D721Med (cell line): Measurements from ENCODE around the gene KIF2A.
A peak's percentile ranks its signal among the peaks of the same experiment; 100 is the strongest.

ENCODE experiments used
- DNase-seq: peaks from one replicate; pipeline ENCODE4 v3.0.0; 2011; ENCODE audit warnings: low spot score; ENCODE audit not compliant: insufficient read length
- FAIRE-seq: peaks from 2 replicates; lab custom pipeline; 2011; peaks lifted over from hg19 to GRCh38; lab: Jason Lieb, UNC
- CTCF ChIP-seq: IDR thresholded peaks from 2 replicates; pipeline ENCODE4 v1.5.1; 2012; ENCODE audit warnings: mild to moderate bottlenecking, control low read depth; ENCODE audit not compliant: insufficient read depth; ENCODE audit errors: missing control alignments

KIF2A gene

GRCh38 chr5:62306323-62306895 lies 403 bp downstream of the KIF2A start:
- peak; percentile 44 for DNase-seq
- FAIRE-seq, result no peak

DNA sequence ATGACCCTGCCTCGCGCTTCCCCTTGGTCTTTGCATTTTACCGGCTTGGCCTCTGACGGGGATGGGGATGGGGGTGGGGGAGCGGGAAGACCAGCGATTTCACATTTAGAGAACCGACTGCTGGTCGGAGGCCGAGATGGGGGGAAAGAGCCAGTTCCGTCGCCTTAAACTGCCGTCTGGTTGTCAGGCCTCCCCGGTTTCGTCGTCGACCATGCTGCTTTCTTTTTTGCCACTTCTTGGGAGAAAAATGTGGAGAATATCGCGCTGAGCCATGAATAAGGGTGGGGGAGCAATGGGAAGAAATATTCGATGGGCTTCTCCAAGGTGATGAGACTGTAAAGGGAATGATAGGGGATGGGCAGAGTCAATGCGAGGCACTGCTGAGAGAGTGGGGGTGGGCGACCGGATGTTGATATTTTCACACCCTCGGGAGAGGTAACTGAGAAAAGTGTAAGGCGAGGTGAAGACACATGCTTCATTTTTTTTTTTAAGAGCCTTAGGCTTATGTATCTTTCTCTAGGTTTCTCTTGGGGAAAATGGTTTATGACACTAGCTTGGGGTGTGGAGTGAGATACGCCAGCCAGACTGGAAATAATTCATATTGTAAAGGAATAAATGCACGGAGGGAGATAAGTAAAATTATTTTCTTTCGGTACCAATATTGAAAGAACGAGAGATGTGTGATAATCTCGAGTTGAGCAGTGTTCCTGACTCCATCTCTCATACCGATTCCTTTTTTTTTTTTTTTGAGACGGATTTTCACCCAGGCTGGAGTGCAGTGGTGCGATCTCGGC lies 1.1 kb downstream of the KIF2A start:
- DNase-seq, result no peak
- no peak for FAIRE-seq
- TF ChIP-seq CTCF, result no peak

More at GRCh38 chr5:62306323-62306895, 403 bp downstream of the KIF2A start:
- no peak for TF ChIP-seq CTCF

DNA sequence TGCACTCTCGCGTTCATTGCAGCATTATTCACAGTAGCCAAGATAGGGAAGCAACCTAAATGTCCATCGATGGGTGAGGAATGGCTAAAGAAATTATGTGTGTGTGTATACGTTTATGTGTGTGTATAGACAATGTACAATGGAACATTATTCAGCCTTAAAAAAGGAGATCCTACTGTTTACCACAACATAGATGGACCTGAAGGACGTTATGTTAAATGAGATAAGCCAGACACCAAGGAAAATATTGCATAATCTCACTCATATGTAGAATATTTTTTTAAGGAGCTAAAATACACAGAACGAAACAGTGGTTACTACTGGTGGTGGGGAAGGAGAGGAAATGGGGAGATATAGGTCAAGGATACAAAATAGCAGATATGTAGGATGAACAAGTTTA lies 2.4 kb downstream of the KIF2A start:
- DNase-seq (no peak), FAIRE-seq (peak; percentile 61)
- no peak for TF ChIP-seq CTCF

GRCh38 chr5:62309107-62309506 lies 3.1 kb downstream of the KIF2A start:
- FAIRE-seq, result no peak
- TF ChIP-seq CTCF, result no peak
- DNase-seq, result no peak

DNA sequence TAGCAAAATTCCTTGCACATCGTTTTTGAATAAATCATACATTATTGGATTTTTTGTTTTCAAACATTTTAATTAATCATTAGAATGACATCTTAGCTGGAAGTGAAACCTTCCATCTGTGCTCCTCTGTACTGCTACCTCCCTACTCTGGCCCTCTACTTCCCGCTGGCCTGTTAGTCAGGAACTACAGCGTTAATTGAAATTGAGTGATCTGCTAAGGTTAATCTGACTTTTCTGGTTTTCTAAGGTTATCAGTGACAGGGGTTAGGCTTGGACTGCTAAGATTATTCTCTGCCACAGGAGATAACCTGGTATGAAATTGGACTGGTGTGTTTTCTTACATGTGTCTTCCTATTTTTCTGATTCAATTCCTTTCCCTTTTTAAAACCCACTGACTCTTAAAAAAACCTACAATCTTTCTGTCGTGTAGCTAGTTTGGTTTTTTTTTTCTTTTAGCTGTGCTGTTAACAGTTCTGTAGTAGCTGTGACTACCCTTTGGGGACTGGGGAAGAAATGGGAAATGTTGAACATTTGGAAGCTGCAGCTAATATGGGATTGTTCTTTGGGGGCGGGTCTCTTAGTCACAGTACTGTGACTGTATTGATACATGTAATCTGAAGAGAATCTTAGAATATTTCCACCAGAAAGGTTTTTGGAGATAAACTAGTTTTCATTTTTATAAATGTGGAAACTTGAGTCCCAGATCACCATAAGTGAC lies 4.6 kb downstream of the KIF2A start:
- no peak for FAIRE-seq
- DNase-seq, result no peak

DNA sequence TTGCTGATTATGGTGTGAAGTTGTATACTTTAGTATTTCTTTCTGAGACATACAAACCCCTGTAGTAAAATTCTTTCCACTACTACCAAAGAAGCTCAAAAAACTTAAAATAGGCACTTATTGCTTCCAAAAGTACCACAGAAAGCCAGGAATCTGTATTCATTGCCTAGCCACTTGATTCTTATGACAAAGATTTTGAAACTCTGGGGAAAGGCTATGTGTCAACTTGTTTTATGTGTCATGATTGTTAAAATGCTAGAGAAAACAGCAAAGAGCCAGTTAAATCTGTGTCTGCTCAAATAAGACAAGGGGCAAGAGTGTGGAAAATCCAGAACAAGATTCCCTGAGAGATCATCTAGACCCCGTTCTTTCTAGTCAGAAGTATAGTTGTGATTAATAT lies 6.0 kb downstream of the KIF2A start:
- FAIRE-seq (no peak), DNase-seq (no peak)
- TF ChIP-seq CTCF, result no peak

More for the DNA sequence above, 4.6 kb downstream of the KIF2A start:
- TF ChIP-seq CTCF, result no peak
